Activated effector memory CD4-positive, alpha-beta T cell treated with anti-CD3 and anti-CD28 coated beads, Interleukin-2, amount 50 U/mL, for 16 hours (primary cell): Measurements from ENCODE around the gene NSUN5.
"Not testable (repeated sequence)": the region's sequence is repeated elsewhere in the genome, so short reads cannot be mapped to it uniquely, and the experiment has no call there.

Experiments
- DNase-seq: peaks from one replicate; pipeline ENCODE4 v3.0.0-alpha.2; 2020

The NSUN5 gene

DNA sequence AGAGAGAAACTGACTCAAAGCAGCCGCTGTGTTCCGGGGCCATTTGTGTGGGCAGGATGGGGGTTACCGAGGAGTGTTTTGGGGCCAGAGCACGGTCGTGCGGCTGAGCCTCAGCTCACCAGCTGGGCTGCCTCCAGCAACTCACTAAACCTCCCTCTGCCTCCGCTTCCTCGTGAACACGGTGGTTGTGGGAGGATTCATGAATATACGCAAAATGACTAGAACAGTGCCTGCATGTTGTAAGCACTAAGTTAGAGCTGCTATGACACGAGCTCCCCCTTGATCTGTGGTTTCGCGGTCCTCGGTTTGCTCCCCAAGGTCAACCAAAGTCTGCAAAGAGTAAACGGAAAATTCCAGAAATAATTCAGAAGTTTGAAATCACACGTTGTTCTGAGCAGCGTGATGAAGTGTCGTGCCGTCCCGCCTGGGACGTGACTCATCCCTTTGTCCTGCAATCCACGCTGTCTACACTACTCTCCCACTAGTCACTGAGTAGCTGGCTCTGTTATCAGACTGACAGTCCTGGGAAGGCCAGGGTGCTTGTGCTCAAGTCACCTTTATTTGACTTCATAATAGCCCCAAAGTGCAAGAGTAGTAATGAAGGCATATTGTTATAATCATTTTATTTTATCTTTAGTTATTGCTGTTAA lies 41.8 kb downstream of the NSUN5 start:
- DNase-seq: not testable (repeated sequence)

DNA sequence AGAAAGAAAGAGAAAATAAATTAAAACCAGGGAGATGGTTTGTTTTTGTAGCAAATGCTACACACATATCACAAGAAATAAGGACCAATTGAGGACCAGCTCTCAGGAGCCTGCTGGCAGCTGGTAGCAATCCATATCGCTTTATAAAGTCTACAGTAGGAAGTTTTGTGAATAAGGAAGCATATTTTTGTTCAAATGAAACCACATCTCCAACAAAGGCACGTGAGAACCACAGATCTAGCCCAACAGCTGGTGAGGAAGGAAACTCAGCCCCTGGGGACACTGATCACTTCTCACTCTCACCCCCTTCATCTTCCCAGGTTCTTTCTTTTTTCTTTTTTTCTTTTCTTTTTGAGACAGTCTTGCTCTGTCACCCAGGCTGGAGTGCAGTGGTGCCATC lies 46.2 kb downstream of the NSUN5 start:
- DNase-seq: not testable (repeated sequence)
